ENCODE results near the gene TUBA4A.
A peak's percentile ranks its signal among the peaks of the same experiment; 100 is the strongest.

TUBA4A gene

DNA sequence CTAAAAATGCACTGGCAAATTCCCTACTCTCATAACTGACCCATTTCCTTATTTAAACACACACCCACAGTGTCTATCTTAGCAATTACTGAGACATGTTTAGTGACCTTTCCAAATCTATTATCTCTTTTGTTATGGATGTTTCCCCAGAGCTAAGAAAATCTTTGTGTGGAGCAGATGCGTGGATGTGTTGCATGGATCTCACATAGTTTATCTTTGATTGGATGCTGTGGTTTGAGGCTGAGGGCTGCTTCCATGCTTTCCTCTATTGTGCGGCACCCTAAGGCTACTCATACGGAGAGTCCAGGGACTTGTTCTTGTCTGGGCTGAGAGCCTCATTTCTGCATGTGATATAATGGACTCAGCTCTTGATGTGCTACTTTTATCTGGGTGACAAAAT is 19.4 kb downstream of the TUBA4A start:
- no peak for DNase-seq (ENCODE audit: low read depth in 2 of 2)

DNA sequence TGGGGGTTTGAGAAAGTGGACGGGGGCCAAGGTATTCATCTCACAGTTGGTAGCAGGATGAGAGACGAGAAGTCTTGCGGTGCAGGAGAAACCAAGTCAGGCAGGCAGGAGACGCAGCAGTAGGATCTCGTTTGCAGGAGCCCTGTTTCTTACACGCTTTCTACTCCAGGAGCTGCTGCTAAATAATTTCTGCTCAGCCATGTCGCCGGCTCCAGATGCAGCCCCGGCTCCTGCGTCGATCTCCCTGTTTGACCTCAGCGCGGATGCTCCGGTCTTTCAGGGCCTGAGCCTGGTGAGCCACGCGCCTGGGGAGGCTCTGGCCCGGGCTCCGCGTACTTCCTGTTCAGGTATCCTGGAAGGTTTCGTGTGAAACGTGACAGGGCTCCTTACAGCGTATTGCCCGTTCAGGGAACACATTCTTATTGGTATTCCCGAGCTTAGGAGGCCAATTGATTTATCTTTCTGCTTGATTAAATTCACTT is 23.6 kb downstream of the TUBA4A start:
- DNase-seq (ENCODE audit: low read depth in 2 of 2): no peak

DNA sequence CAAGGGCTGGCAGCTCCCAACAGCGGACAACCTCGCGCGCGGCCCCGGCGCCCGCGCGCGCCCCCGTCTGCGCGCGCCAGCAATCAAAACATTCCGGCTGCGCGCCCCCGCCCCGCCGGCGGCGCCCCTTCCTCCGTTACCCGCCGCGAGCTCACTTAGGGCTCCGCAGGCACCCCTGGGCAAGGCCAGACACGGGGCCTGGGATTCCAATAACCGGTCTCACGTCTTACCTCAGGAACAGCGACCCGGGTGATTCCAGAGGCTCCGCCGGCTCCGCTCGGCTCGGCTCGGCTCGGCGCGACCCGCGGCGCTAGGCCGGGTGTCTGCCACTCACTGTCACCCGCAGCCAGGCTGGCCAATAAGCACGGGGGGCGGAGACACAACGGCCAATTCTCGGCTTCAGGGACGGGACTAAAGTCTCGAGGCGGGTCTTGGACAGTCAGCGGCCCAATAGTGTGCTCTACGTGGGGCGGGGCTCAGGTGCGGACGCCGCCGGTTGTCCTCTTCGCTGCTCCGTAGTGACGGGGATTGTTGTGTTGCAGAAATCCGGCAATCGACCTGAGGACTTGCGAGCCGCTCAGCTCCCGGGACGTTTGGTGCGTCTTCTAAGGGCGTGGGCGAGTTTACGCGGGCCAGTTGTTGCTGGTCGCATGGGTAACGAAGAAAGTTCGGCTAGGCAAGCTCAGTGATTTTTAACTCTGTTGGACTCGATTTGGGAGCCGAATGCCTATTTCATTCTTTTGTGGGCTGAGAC is 24.2 kb downstream of the TUBA4A start, which contains the start of the genes ANKZF1 and ATG9A:
Gene ANKZF1 (plus strand): TSS at position 502 of the 754 bp plus-strand sequence. CDS start 452 bp downstream, outside the sequence.
Gene ATG9A (minus strand): TSS at position 332 of the 754 bp plus-strand sequence. CDS start 1,612 bp downstream, outside the sequence.
- peak; percentile 96 to 99 for DNase-seq (ENCODE audit: low read depth in 2 of 2)

DNA sequence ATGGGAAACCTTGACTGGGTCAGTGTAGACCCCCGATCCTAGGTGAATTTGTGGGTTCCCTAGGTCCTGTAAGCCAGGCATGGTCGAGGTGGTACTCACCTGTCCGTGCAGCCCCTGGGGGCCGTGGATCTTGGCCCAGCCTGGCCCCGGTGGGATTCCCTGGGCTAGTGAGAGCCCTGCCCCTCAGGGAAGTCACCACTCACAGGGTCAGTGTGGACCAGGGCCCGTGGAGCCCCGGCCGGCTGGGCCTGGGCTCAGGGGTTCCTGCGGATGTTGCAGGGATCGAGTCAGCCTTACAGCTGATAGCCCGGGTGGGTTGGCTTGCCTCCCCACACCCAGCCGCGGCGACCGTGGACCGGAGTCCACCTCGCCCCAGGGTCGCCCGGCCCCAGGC is 24.8 kb downstream of the TUBA4A start:
- DNase-seq (ENCODE audit: low read depth in 2 of 2): no peak

DNA sequence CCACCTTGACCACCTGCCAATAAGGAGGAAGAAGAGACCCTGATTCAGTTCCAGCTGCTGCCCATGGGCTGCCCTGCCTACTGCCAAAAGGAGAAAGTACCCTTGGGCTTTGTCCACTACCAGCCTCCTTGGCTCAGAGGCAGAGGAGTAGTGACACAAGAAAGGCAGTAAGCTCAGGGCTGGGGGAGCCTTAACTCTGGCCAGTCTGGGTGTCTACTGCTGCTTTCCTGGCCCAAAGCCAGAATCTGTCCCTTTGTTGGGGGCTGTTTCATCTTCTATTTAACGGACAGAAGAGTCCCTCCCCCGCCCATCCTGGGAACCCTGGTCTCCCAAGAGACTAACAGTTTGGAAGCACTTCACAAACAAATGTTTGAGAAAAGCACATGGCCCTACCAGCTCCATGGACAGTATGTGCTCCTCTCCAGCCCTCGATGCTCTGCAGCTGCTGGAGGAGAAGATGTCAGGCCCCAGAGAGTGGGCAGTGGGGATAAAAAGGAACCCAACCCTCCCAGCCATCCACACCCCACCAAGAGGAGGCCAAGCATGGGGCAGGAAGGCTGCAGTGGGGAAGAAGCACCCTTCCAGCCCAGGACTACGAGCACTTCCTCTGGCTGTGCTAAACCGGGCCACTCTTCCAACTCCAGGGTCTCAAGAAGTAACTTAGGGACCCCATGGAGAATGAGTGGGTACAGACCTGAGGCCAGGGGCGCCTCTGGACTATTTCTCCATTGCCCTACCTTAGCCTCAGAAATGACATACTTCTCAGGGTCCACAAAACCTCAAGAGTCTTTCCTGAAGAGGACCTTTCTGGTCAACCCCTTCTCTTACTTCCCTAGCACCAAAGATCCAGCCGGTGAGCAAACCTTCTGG is 25.4 kb downstream of the TUBA4A start:
- DNase-seq (ENCODE audit: low read depth in 2 of 2): no peak

DNA sequence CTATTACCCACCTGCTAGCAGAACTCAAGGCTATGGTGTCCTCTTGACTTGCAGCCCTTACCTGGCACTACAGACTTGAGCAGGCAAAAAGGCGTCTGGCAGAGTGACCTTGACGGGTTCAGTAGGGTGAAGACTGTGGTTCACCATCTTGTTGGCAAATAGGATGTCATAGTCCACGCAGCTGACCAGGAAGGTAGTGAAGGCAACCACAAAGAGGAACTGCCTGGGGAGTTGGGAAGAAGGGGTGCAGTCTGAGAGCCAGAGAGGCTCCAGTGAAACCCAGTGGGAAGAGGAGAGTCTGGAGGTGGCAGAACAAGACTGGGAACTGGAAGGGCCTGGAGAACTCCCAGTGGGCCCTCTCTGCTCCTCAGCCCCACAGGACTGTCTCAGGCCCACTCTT is 28.4 kb downstream of the TUBA4A start:
- no peak for DNase-seq (ENCODE audit: low read depth in 2 of 2)

DNA sequence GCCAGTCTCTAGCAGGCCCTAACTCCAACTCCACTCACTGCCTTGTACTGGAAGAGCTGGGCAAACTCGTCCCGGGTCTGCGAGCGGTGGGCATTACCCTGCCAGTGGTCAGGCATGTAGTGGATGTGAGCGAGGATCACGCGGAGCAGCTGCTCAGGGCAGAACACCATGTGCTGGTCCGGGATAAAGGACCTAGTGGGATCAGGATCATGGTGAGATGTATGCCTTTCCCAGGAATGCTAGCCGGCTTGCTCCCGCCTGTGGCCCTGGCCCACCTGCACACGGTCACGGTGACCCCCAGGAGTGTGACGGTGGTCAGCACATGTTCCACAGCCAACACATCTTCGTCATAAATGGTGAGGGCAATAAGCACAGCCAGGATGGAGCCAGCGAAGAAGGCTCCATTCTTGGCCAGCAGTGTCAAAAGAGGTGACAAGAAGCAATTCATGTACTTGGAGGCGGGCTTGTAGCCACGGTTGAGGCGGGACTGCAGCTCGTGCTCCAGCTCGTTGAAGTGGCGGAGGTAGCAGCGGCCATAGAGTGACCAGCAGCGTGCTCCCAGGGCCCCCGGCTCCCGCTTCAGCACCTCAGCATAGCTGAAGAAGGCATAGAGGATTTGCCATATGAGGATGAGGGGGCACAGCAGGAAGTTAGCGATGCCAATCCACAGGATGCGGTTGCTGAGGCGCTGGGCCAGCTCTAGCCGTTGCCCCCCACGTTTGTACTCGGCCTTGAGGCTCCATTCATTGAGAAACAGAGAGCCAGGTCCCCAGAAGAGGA is 29.7 kb downstream of the TUBA4A start:
- no peak for DNase-seq (ENCODE audit: low read depth in 2 of 2)

DNA sequence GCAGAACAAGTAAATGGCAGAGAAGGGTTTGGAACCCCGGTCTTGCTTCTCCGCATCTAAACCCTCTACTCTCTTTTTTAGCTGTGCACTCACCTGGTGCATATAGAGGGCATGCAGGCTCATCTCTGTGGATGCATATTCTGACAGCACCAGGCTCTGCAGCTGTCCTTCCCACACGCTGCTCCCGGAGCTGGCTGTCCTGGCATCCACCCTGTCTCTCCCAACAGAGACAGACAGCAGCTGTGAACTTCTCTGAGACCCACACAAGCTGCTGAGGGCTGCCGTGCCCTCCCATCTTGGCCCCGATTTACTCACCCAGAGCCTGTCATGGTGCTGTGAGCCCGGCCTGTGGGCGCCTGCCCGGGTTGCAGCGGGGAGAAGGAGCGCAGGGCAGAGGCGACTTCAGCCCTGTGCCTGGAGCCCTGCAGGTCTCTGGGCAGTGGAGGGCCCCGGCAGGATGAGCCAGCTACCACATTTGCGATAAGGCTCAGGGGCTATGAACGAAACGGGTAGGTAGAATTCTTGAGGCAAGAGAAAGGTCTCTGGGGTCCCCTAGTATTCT is 31.7 kb downstream of the TUBA4A start:
- no peak for DNase-seq (ENCODE audit: low read depth in 2 of 2)

DNA sequence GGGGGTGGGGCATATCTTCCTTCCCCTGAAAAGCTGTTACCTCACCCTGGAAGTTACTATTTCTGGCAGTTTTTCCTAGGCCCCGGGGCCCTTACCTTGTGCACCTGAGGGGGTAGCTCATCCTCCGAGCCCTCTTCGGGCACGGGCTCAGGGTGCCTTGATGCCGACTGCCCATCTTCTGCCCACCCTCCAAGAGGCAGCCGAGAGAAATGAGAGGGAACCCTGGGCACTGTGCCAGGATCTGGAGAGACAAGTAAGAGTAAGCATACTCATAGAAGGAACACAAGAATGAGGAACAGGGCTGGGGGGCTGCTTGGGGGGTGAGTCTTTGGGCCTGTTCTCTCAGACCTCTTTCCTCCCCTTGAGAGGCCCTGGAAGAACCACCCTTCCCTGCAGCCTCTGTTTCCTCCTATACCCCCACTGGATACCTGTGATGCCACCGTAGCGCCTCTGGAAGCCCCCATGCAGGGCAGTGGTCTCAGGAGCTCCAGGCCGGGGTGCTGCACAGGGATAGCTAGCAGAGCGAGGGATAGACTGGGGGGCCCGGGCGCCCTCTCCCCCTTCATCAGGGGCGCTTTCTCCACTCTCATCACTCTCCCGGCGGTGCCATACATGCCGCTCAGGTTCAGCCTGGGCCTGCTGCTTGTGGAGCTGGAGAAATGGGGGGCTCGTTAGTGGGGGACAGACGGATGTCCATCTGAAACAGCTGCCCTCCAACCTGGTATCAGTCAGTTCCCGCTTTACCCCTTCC is 32.9 kb downstream of the TUBA4A start:
- no peak for DNase-seq (ENCODE audit: low read depth in 2 of 2)

DNA sequence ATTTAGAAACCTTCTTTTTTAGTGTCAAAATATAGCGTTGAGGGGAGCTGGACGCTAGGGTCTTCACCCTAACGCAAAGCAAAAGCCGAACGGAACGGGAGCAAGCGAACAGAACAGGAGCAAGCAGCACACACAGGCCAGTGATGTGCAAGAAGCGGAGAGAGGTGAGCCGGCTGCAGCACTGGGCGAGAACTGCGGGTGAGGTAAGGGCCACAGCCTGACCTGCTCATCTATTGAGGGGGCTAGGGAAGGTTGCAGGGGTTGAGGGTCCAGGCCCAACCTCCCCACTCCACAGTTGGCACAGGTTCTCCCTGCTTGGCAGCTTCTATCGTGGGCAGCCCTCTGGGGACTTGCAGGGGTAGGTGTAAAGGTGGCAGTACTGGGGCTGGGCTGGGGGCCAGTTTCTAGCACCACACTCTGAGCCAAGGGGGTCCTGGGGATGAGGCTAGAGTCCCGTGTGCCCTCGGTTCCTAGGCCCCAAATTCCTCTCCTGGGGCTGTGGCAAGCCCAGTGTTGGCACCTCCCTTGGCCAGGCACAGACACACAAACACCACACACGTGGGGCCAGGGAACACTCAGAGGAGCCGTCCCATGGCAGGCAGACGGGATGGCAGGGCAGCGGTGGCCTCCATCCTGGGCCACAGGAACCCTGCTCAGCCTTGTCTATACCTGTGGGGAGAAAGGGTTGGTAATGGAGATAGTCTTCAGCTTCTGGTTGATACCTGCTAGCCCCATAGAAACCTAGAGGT is 33.8 kb downstream of the TUBA4A start:
- no peak for DNase-seq (ENCODE audit: low read depth in 2 of 2)

DNA sequence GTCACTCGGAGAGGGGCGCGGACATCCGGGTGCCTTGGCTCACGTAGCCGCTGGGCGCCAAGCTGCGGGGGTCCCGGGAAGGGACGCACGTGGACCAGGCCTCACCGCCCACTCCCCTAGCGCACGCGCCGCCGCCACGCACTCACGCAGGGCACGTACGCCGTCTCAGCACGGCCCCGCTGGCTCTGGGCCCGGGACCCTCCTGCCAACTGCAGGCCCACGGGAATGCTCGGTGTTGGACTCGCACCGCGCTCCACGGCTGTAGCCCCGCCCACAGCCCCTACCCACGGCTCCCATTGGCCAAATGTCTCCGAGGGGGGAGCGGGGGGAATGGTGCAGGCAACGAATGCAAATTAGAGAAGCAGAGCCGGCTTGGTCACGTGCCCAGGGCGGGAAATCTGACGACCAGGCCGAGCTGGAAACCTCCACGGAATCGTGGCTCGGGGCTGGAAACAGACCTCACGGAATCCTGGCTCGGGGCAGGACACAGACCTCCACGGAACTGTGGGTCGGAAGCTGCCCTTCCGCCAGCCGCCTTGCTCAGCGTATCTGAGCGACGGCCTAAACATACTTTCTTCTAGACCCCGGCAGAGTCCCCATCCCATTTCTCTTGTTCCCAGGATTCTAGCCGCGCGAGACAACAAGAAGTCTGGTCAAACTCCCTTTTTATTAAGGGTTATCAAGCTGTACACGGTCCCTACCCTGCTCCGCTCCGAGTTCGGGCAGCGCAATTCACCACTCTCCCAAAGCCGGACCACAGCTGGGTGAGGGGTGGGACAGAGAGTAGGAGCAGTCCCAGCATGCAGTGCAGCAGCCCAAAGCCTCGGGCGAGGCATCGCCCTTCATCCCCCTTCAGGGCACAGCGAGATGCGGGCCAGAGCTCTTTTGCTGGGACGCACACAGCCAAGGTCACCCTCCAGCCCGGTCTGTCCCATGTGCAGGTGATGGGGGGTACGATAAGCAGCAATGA is 34.7 kb downstream of the TUBA4A start, which contains the start of gene ABCB6:
Gene ABCB6 (minus strand): TSS at position 227 of the 970 bp plus-strand sequence. CDS start 285 bp downstream, outside the sequence.
- peak; percentile 83 to 90 for DNase-seq (ENCODE audit: low read depth in 2 of 2)

DNA sequence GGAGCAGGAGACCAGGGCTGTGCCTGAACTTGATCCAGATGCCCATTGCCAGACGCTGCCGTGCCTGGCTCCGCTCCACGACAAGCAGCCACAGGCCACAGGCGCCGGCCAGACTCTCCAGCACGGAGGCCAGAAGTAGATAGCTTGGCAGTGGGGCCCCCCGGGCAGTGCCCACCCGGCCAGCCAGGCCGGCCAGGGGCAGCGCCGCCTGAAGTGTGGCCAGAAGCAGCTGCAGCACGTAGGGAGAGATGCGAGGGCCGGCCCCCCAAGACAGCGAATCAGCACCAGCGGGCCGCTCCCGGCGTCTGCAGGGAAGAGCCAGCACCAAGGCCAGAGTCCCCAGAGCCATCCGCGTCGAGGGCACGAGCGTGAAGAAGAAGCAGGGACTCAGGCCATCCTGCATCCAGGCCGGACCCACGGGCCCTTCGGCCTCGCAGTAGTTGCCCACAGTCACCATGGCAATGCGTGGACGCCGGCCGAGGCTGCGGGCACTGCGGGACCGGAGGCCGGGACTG is 35.4 kb downstream of the TUBA4A start:
- DNase-seq (ENCODE audit: low read depth in 2 of 2): no peak

DNA sequence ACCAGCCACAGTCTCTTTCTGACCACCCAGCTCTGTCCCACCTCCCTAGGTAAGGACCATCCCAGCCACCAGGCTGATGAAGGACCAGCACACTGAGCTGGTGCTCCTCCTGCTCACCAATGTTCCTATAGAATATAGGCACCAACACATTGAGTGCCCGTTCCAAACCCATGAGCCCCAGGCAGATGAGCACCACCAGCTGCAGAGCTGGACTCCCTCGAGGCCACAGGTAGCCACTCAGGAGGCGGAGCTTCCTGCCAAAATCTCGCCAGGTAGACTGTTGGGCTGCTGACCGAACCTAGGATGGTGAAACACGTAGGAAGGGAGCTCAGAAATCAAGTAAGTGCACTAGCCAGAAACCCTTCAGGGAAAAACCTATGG is 37.2 kb downstream of the TUBA4A start:
- no peak for DNase-seq (ENCODE audit: low read depth in 2 of 2)

DNA sequence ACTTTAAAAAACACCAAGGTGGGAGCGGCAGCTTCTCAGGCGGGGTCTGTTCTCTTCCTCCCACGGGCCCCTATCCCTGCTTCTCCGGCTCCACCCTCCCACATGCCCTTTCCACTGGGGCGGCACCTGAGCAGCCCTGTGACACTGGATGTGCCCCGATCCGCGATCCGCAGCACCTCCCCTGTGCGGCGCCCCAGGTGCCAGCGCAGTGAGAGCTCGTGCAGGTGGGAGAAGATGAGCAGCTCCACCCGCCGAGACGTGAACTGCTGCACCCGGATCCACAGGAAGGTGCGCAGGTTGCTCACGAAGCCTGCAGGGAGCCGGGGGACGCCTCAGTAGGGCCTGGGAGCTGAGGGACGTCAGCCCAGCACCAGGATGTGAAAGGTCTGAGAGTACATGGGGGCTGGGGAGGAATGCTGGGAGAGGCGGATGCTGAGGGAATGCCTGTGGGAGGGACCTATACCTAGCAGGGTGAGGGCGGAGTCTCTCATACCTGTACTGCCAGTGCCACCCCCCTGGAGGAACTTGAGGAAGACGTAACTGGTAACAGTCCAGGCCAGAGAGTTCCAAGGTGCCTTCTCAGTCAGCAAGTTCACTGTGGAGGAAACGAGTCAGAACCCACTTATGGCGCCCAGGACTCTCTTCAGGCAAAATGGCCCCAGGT is 37.7 kb downstream of the TUBA4A start:
- DNase-seq (ENCODE audit: low read depth in 2 of 2): no peak

DNA sequence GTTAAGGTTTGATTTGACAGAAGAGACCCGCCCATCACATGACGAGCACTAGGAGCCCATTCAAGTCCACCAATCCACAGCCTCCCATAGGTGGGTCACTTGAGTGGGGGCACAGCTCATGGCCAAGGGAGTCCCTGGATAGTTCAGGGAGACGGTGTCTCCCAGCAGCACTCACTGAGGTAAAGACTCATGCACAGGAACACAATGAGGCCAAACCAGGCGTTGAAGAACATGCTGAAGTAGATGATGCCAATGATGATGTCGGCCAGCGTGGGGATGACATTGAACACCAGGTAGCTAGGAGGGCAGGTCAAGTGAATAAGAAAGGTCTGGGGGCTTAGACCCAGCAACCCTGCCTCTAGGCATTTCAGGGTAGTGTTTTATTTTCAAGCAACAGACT is 38.9 kb downstream of the TUBA4A start:
- DNase-seq (ENCODE audit: low read depth in 2 of 2): no peak

DNA sequence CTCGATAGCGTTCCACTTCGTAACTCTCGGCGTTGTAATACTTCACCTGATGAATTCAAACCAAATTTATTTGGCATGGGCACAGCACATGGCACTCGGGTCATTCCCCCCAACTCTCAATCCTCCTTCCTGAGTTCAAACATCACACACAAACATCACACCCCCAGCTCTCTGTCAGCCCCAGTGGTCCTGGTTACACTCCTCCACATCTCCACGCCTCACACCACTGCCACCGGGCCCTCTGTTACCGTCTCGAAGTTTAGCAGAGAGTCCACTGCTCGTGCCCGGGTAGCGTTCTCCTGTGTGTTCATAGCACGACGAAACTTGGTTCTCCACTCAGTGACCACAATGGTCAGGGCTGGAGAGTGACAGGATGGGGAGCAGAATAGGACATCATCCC is 39.6 kb downstream of the TUBA4A start:
- no peak for DNase-seq (ENCODE audit: low read depth in 2 of 2)

DNA sequence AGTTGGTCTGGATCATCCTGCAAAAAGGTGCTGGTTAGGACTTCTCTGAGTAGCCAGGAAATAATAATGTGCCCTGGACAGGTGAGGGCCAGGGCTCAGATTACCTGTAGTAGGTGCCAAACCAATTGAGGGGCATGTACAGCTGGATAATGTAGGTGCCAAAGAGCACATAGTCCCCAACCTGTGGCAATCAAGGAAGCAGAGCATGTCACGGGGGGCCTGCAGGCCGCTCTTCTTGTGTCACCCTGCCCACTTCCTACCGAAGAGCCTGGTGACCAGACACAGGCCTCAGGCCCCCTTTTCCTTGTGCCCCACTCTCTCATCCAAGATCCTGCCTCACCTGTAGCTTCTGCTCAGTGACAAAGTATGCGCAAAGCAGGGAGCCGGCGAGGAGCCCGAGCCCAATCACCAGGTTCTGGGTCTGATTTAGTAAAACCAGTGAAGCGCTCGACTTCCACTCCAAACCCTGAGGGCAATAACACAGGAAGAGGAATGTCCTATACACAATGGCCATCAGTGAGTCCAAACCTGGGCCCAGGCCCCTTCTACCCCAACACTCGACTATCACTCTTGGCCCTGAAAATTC is 40.1 kb downstream of the TUBA4A start:
- DNase-seq (ENCODE audit: low read depth in 2 of 2): no peak

DNA sequence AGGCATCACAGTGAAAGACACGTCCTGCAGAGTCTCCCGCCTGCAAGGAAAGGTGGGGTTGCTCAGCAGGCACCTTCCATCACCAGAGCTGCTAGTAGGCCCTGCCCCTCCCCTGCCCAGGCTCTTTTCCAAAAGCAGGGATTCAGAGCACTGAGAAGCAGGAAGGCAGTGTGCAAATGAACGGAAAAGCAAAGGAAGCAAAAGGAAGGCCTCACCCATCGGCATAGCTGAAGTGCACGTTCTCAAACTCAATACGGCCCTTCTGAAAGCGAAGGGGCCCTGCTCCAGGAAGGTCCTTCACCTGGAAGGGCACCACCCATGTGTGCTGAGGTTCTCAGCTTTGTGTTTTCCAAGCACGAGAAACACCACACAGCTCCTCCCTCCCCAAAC is 40.7 kb downstream of the TUBA4A start:
- no peak for DNase-seq (ENCODE audit: low read depth in 2 of 2)
